ENCODE data around the gene BTBD17.

DNA sequence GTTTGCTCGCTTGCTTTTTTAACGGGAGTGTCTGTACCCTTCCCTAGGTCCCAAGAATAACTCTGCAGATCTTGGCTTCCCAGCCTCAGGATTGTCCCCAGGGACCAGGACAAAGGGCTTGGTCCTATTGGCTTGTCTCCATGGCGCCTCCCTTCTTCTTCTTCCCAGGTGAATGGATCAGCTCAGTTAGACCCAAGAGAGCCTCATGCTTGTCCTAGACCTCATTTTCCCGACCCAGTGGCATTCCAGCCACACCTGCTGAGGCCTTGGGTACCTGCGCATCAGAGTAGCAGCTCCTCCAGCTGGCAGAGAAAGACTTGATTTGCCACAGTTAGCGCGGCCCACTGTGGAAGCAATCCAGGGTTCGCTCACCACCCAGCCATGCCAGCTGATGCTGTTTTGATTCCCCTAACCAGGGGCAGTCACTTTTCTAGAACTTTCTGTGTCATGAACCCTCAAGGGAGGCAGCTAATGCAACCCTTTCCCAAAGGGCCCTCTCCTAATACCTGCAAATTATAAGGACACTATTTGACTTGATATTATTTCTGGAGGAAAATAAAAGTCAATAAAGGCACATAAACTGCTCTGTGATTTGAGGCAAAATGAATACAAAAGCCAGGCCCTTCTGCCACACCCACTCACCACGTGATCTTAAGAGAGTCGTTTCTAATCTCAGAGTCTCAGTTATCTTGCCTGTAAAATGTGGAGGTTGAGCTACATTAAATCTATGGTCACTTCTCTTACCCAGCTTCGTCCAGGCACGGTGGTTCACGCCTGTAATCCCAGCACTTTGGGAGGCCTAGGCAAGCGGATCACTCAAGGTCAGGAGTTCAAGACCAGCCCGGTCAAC, 19.5 kb upstream of the BTBD17 start:
- no peak for TF ChIP-seq POLR2A (IDR thresholded peaks at IDR 0.05)
- TF ChIP-seq, protein P1, sequence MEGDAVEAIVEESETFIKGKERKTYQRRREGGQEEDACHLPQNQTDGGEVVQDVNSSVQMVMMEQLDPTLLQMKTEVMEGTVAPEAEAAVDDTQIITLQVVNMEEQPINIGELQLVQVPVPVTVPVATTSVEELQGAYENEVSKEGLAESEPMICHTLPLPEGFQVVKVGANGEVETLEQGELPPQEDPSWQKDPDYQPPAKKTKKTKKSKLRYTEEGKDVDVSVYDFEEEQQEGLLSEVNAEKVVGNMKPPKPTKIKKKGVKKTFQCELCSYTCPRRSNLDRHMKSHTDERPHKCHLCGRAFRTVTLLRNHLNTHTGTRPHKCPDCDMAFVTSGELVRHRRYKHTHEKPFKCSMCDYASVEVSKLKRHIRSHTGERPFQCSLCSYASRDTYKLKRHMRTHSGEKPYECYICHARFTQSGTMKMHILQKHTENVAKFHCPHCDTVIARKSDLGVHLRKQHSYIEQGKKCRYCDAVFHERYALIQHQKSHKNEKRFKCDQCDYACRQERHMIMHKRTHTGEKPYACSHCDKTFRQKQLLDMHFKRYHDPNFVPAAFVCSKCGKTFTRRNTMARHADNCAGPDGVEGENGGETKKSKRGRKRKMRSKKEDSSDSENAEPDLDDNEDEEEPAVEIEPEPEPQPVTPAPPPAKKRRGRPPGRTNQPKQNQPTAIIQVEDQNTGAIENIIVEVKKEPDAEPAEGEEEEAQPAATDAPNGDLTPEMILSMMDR (IDR thresholded peaks at IDR 0.05) = no peak
